Neural cell (in vitro differentiated cells): Measurements from ENCODE around the gene APOC3. TPM values are rescaled to one million over a fixed set of nuclear protein-coding genes. Genes with fewer than 3 reads are reported as not detected.

Source experiments
- H2AFZ ChIP-seq: fragments of 200-600, 300-800 bp; sonication (generic), shearing (Covaris generic); 2 replicates; pipeline ENCODE4 v1.6.0; 2014; ENCODE audit warnings: low read depth, mild to moderate bottlenecking, antibody characterized with exemption, low read length, moderate library complexity
- H3F3A ChIP-seq: fragments of 200-600 bp; shearing (Covaris generic); 2 replicates; pipeline ENCODE4 v1.6.1; 2016; ENCODE audit warnings: mild to moderate bottlenecking, moderate library complexity, mixed read lengths, antibody characterized with exemption, low read length; ENCODE audit not compliant: insufficient read depth, poor library complexity, severe bottlenecking
- H3K27ac ChIP-seq: fragments of 200-600, 300-800 bp; sonication (generic), shearing (Covaris generic); 2 replicates; pipeline ENCODE4 v1.5.1; 2014; ENCODE audit warnings: mild to moderate bottlenecking, low read length, moderate library complexity
- H3K27me3 ChIP-seq: fragments of 300-800, 200-600 bp; sonication (generic), shearing (Covaris generic); 2 replicates; pipeline ENCODE4 v1.6.0; 2014; ENCODE audit warnings: mild to moderate bottlenecking, low read depth, low read length, moderate library complexity; ENCODE audit not compliant: insufficient read depth
- H3K36me3 ChIP-seq: fragments of 300-800, 200-600 bp; sonication (generic), shearing (Covaris generic); 2 replicates; pipeline ENCODE4 v1.5.1; 2014; ENCODE audit warnings: mild to moderate bottlenecking, antibody characterized with exemption, low read length, moderate library complexity; ENCODE audit not compliant: insufficient read depth
- H3K4me2 ChIP-seq: fragments of 300-800, 200-600 bp; sonication (generic), shearing (Covaris generic); 2 replicates; pipeline ENCODE4 v1.6.0; 2014; ENCODE audit warnings: mild to moderate bottlenecking, low read length
- H3K4me3 ChIP-seq: fragments of 300-800, 200-600 bp; sonication (generic), shearing (Covaris generic); 2 replicates; pipeline ENCODE4 v1.5.1; 2014; ENCODE audit warnings: mild to moderate bottlenecking, low read length, moderate library complexity
- H3K79me2 ChIP-seq: fragments of 200-600 bp; shearing (Covaris generic); replicated peaks from 2 replicates; pipeline ENCODE4 v1.6.0; 2014; ENCODE audit warnings: mild to moderate bottlenecking, low read length, moderate library complexity; ENCODE audit not compliant: insufficient read depth
- H3K9ac ChIP-seq: fragments of 300-800, 200-600 bp; sonication (generic), shearing (Covaris generic); 2 replicates; pipeline ENCODE4 v1.6.1; 2016; ENCODE audit warnings: mild to moderate bottlenecking, low read length, mixed read lengths
- H3K9me2 ChIP-seq: fragments of 200-600 bp; shearing (Covaris generic); 2 replicates; pipeline ENCODE4 v1.6.1; 2016; ENCODE audit warnings: mild to moderate bottlenecking, low read length, mixed read lengths; ENCODE audit not compliant: insufficient read depth
- H3K9me3 ChIP-seq: fragments of 200-600, 300-800 bp; sonication (generic), shearing (Covaris generic); 2 replicates; pipeline ENCODE4 v1.6.1; 2016; ENCODE audit warnings: mild to moderate bottlenecking, mixed run types, low read length, moderate library complexity, mixed read lengths
- H4K20me1 ChIP-seq: fragments of 200-600 bp; shearing (Covaris generic); 2 replicates; pipeline ENCODE4 v1.6.1; 2016; ENCODE audit warnings: mild to moderate bottlenecking, mixed run types; ENCODE audit not compliant: insufficient read depth
- CTCF ChIP-seq: fragments of 450-650 bp; IDR thresholded peaks from 2 replicates; pipeline ENCODE4 v1.5.1; 2014; ENCODE audit warnings: antibody characterized with exemption, mild to moderate bottlenecking, moderate library complexity; ENCODE audit not compliant: poor library complexity, severe bottlenecking
- EP300 ChIP-seq: fragments of 450-650 bp; conservative IDR thresholded peaks from 2 replicates; pipeline ENCODE4 v1.6.1; 2014; ENCODE audit warnings: antibody characterized with exemption, mild to moderate bottlenecking, moderate library complexity; ENCODE audit not compliant: poor library complexity, severe bottlenecking
- EZH2 ChIP-seq: fragments of 200-600, 300-800 bp; shearing (Covaris generic), sonication (generic); IDR thresholded peaks from 2 replicates; pipeline ENCODE4 v1.6.1; 2014; ENCODE audit warnings: antibody characterized with exemption, low read length, borderline replicate concordance, mild to moderate bottlenecking; ENCODE audit not compliant: insufficient read depth, poor library complexity, severe bottlenecking
- MXI1 ChIP-seq: fragments of 450-650 bp; conservative IDR thresholded peaks from 2 replicates; pipeline ENCODE4 v1.6.1; 2014; ENCODE audit warnings: antibody characterized with exemption, mild to moderate bottlenecking; ENCODE audit not compliant: poor library complexity, severe bottlenecking
- POLR2AphosphoS5 ChIP-seq: IDR thresholded peaks from 2 replicates; pipeline ENCODE4 v1.6.1; 2012
- RAD21 ChIP-seq: fragments of 450-650 bp; conservative IDR thresholded peaks from 2 replicates; pipeline ENCODE4 v1.6.1; 2014; ENCODE audit warnings: antibody characterized with exemption, mild to moderate bottlenecking, moderate library complexity
- REST ChIP-seq: IDR thresholded peaks from 2 replicates; pipeline ENCODE4 v1.6.1; 2012; ENCODE audit warnings: borderline replicate concordance
- SMC3 ChIP-seq: fragments of 450-650 bp; conservative IDR thresholded peaks from 2 replicates; pipeline ENCODE4 v1.6.1; 2014; ENCODE audit warnings: antibody characterized with exemption, mild to moderate bottlenecking, moderate library complexity; ENCODE audit not compliant: poor library complexity
- TAF1 ChIP-seq: IDR thresholded peaks from 2 replicates; pipeline ENCODE4 v1.6.1; 2012; ENCODE audit warnings: low read depth
- polyA plus RNA-seq: library from polyadenylated mRNA; depleted of rRNA; stranded (reverse); fragments of >200 nt; gene quantifications from 2 replicates; pipeline ENCODE4 v1.2.3, GENCODE V29; 2014

The APOC3 gene
- polyA plus RNA-seq, 1 donor from 2014 or later = not detected

- Histone ChIP-seq H3K36me3 (no peaks in the 10 kb centered on the region), H3K79me2 (no peaks in the 10 kb centered on the region), H3K9me2 (no peaks in the 10 kb centered on the region), H3K9ac (no peak overlapping the region), H3K9me3 (no peaks in the 10 kb centered on the region), H3K27me3 (no peaks in the 10 kb centered on the region), H3F3A (no peaks in the 10 kb centered on the region), H4K20me1 (no peaks in the 10 kb centered on the region), H3K27ac (peak overlapping the region; percentile 61), H2AFZ (peak overlapping the region; percentile 35), H3K4me3 (no peak overlapping the region), H3K4me2 (no peak overlapping the region)
- TF ChIP-seq POLR2AphosphoS5 = no peak
- TF ChIP-seq TAF1 = no peak
- TF ChIP-seq MXI1 = no peak
- no peak for TF ChIP-seq CTCF
- TF ChIP-seq EP300 = no peak
- TF ChIP-seq RAD21 = no peak
- no peak for TF ChIP-seq SMC3
- TF ChIP-seq REST = no peak
- TF ChIP-seq EZH2 = no peak
Observed at GRCh38 chr11:116792869-116793771, 36.6 kb upstream of the APOC3 start.

- Histone ChIP-seq H3F3A (no peaks in the 10 kb centered on the region), H3K9me2 (no peaks in the 10 kb centered on the region), H3K9ac (no peak overlapping the region), H3K36me3 (no peaks in the 10 kb centered on the region), H2AFZ (peak overlapping the region; percentile 35), H3K27ac (peak overlapping the region; percentile 61), H3K4me2 (no peak overlapping the region), H3K27me3 (no peaks in the 10 kb centered on the region), H3K79me2 (no peaks in the 10 kb centered on the region), H3K4me3 (no peak overlapping the region), H3K9me3 (no peaks in the 10 kb centered on the region), H4K20me1 (no peaks in the 10 kb centered on the region)
- TF ChIP-seq SMC3 (no peak), EZH2 (no peak), TAF1 (no peak), CTCF (no peak), MXI1 (no peak), EP300 (no peak), RAD21 (no peak), REST (no peak), POLR2AphosphoS5 (no peak)
Observed at GRCh38 chr11:116793772-116794097, 36.0 kb upstream of the APOC3 start.
